Keratinocyte (primary cell): Measurements from ENCODE around the gene SCNN1B. TPM values are rescaled to one million over a fixed set of nuclear protein-coding genes. Genes with fewer than 3 reads are reported as not detected.

ENCODE experiments used
- DNase-seq: peaks from one replicate; pipeline ENCODE4 v3.0.0-alpha.2; 2011; ENCODE audit warnings: low read depth, missing footprints, low spot score
- FAIRE-seq: peaks from 2 replicates; lab custom pipeline; 2011; peaks lifted over from hg19 to GRCh38; lab: Jason Lieb, UNC
- H2AFZ ChIP-seq: 2 replicates; pipeline ENCODE4 v1.6.0; 2012; ENCODE audit warnings: low read length, control low read depth, inconsistent platforms; ENCODE audit not compliant: control insufficient read depth
- H3K27ac ChIP-seq: 2 replicates; pipeline ENCODE4 v1.5.1; 2011; ENCODE audit warnings: low read length; ENCODE audit not compliant: control insufficient read depth, insufficient read depth
- H3K27me3 ChIP-seq: 3 replicates; pipeline ENCODE4 v1.6.0; 2011; ENCODE audit warnings: low read length; ENCODE audit not compliant: control insufficient read depth, insufficient read depth; ENCODE audit errors: extremely low read depth
- H3K36me3 ChIP-seq, 2 experiments: 2 replicates in 1 of 2; 3 replicates in 1 of 2; pipeline ENCODE4 v1.5.1; 2011; ENCODE audit warnings: low read length in 2 of 2, mild to moderate bottlenecking in 1 of 2; ENCODE audit not compliant: control insufficient read depth in 2 of 2, insufficient read depth in 2 of 2; ENCODE audit errors: extremely low read depth in 1 of 2
- H3K4me1 ChIP-seq: 3 replicates; pipeline ENCODE4 v1.5.1; 2011; ENCODE audit warnings: low read length; ENCODE audit not compliant: control insufficient read depth, insufficient read depth; ENCODE audit errors: extremely low read depth
- H3K4me2 ChIP-seq: 3 replicates; pipeline ENCODE4 v1.6.0; 2011; ENCODE audit warnings: low read depth, low read length; ENCODE audit not compliant: control insufficient read depth, insufficient read depth; ENCODE audit errors: extremely low read depth
- H3K4me3 ChIP-seq, 3 experiments: fragments of 200-600 bp in 1 of 3; sonication (generic) in 1 of 3; 2 replicates in 2 of 3; 3 replicates in 1 of 3; pipeline ENCODE4 v1.5.1; 2011 to 2016; ENCODE audit warnings: low read length in 3 of 3, mild to moderate bottlenecking in 3 of 3, control low read depth in 2 of 3, inconsistent platforms in 1 of 3, low read depth in 1 of 3, mixed read lengths in 1 of 3, mixed run types in 1 of 3, moderate library complexity in 1 of 3; ENCODE audit not compliant: control insufficient read depth in 2 of 3, insufficient read depth in 2 of 3; ENCODE audit errors: extremely low read depth in 1 of 3
- H3K79me2 ChIP-seq: 2 replicates; pipeline ENCODE4 v1.6.0; 2012; ENCODE audit warnings: low read length; ENCODE audit not compliant: control insufficient read depth, insufficient read depth
- H3K9ac ChIP-seq: 3 replicates; pipeline ENCODE4 v1.6.0; 2011; ENCODE audit warnings: low read length; ENCODE audit not compliant: control insufficient read depth, insufficient read depth; ENCODE audit errors: extremely low read depth
- H3K9me1 ChIP-seq: 3 replicates; pipeline ENCODE4 v1.6.0; 2011; ENCODE audit warnings: low read length; ENCODE audit not compliant: control insufficient read depth, insufficient read depth; ENCODE audit errors: extremely low read depth
- H3K9me3 ChIP-seq: 2 replicates; pipeline ENCODE4 v1.5.1; 2012; ENCODE audit warnings: low read depth, low read length; ENCODE audit not compliant: control insufficient read depth
- H4K20me1 ChIP-seq: 3 replicates; pipeline ENCODE4 v1.6.0; 2011; ENCODE audit warnings: low read length; ENCODE audit not compliant: control insufficient read depth, insufficient read depth; ENCODE audit errors: extremely low read depth
- EZH2 ChIP-seq: IDR thresholded peaks from one replicate; pipeline ENCODE4 v1.6.1; 2012; ENCODE audit warnings: inconsistent platforms, mild to moderate bottlenecking, low read length, moderate library complexity
- dilution Hi-C: fragments of 300-500 bp; cut with MboI; formaldehyde crosslinking; loops from one replicate; pipeline ENCODE4 v1.7.0; 2020; ENCODE audit warnings: low sequenced_read_pairs; ENCODE audit not compliant: extremely low pct_ligation_motif_present
- polyA plus RNA-seq, 5 experiments: library from polyadenylated mRNA; depleted of rRNA in 3 of 5; stranded (reverse) in 3 of 5; stranded (forward) in 1 of 5; unstranded in 1 of 5; fragments of >200 nt; gene quantifications; 1 replicate in 1 of 5; 2 replicates in 3 of 5; 3 replicates in 1 of 5; pipeline versions ENCODE4 v1.2.1 to v1.2.3, GENCODE V29; 2011 to 2012; ENCODE audit warnings: missing spikeins in 2 of 5, low read depth in 1 of 5, low replicate concordance in 1 of 5
- TF ChIP-seq, protein P1 (sequence below), 3 experiments: IDR thresholded peaks in 1 of 3; conservative IDR thresholded peaks in 1 of 3; optimal IDR thresholded peaks in 1 of 3; 2 replicates in 2 of 3; 3 replicates in 1 of 3; pipeline versions ENCODE3 to v1.5.1; 2011; ENCODE audit warnings: low read length in 3 of 3, mild to moderate bottlenecking in 3 of 3, moderate library complexity in 2 of 3, control low read depth in 1 of 3, inconsistent platforms in 1 of 3; ENCODE audit not compliant: insufficient read depth in 2 of 3; ENCODE audit errors: extremely low read depth in 1 of 3

Gene SCNN1B
- polyA plus RNA-seq, 1 donor (not counting 4 experiments of a cell fraction or from before 2014, with no cell fraction given), result 0.92 TPM

GRCh38 chr16:23373436-23374219 is 71.5 kb downstream of the SCNN1B start:
- dilution Hi-C loops, result no loop called here
- Histone ChIP-seq H3K27me3 (no peaks in the 10 kb centered on the region), H3K9me3 (no peaks in the 10 kb centered on the region), H4K20me1 (no peaks in the 10 kb centered on the region), H3K79me2 (no peaks in the 10 kb centered on the region), H2AFZ (no peak overlapping the region), H3K4me3 (no peak overlapping the region), H3K4me1 (peaks cover 4% of the 10 kb centered on the region), H3K4me2 (no peak overlapping the region), H3K36me3 (no peaks in the 10 kb centered on the region), H3K9me1 (no peaks in the 10 kb centered on the region), H3K9ac (no peak overlapping the region), H3K27ac (no peak overlapping the region)
- DNase-seq, result no peak
- TF ChIP-seq EZH2, result no peak
- TF ChIP-seq, protein P1, sequence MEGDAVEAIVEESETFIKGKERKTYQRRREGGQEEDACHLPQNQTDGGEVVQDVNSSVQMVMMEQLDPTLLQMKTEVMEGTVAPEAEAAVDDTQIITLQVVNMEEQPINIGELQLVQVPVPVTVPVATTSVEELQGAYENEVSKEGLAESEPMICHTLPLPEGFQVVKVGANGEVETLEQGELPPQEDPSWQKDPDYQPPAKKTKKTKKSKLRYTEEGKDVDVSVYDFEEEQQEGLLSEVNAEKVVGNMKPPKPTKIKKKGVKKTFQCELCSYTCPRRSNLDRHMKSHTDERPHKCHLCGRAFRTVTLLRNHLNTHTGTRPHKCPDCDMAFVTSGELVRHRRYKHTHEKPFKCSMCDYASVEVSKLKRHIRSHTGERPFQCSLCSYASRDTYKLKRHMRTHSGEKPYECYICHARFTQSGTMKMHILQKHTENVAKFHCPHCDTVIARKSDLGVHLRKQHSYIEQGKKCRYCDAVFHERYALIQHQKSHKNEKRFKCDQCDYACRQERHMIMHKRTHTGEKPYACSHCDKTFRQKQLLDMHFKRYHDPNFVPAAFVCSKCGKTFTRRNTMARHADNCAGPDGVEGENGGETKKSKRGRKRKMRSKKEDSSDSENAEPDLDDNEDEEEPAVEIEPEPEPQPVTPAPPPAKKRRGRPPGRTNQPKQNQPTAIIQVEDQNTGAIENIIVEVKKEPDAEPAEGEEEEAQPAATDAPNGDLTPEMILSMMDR (optimal IDR thresholded peaks at IDR 0.05 in 1 of 3, IDR thresholded peaks at IDR 0.05 in 1 of 3, conservative IDR thresholded peaks at IDR 0.05 in 1 of 3; ENCODE audit: extremely low read depth in 1 of 3, insufficient read depth in 2 of 3, low read length in 3 of 3), result no peak
- FAIRE-seq, result no peak

DNA sequence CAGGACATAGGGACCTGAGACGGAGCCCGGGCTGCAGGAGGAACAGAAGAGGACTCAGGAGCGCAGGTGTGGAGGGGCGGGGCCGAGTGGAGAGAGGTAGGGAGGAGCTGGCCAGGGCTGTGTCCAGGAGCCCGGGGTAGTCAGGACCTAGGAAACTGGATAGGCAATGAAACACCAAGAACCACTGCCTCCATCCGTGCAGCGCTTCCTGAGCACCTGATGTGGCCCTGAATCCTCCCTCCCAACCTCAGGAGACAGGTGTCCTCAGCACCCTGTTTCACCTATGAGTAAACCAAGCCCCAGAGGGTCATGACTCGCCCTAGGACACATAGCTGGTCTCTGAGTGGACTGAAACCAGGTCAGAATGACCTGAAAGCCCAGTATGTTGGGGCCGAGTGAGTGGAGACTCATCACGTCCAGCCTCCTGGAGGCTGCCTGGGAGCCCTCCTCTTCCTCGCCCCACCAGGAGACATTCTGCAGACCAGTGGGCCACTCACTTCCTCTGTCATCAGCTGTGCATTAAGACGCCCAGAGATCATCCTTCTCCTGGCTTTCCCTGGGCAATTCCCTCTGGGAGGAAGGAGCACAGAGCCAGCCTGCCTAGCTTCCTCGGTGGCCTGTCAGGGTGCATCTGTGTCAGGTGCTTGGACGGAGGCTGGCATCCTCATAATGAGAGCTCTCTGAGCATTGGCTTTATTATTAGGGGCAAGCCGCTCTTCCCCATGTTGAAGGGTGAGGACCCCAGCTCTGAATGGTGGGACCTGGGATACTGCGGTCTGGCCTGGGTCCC is 72.8 kb downstream of the SCNN1B start:
- Histone ChIP-seq H3K4me1 (no peaks in the 10 kb centered on the region), H3K4me2 (no peak overlapping the region), H3K9me3 (no peaks in the 10 kb centered on the region), H2AFZ (no peak overlapping the region), H3K79me2 (no peaks in the 10 kb centered on the region), H3K9ac (no peak overlapping the region), H4K20me1 (no peaks in the 10 kb centered on the region), H3K27me3 (no peaks in the 10 kb centered on the region), H3K36me3 (no peaks in the 10 kb centered on the region), H3K27ac (no peak overlapping the region), H3K4me3 (no peak overlapping the region), H3K9me1 (no peaks in the 10 kb centered on the region)
- FAIRE-seq (no peak), DNase-seq (no peak)
- dilution Hi-C loops, result loop anchor here (25.0 kb wide), 1 partner anchor 213 kb away; no protein-coding TSS in a partner anchor
- TF ChIP-seq EZH2, result no peak
- TF ChIP-seq, protein P1 (optimal IDR thresholded peaks at IDR 0.05 in 1 of 3, IDR thresholded peaks at IDR 0.05 in 1 of 3, conservative IDR thresholded peaks at IDR 0.05 in 1 of 3; ENCODE audit: extremely low read depth in 1 of 3, insufficient read depth in 2 of 3, low read length in 3 of 3), result no peak
